ENCODE results near the gene LEFTY2. TPM values are rescaled to one million over a fixed set of nuclear protein-coding genes. Genes with fewer than 3 reads are reported as not detected.
"Not testable (repeated sequence)": the region's sequence is repeated elsewhere in the genome, so short reads cannot be mapped to it uniquely, and the experiment has no call there.

The LEFTY2 gene, protein sequence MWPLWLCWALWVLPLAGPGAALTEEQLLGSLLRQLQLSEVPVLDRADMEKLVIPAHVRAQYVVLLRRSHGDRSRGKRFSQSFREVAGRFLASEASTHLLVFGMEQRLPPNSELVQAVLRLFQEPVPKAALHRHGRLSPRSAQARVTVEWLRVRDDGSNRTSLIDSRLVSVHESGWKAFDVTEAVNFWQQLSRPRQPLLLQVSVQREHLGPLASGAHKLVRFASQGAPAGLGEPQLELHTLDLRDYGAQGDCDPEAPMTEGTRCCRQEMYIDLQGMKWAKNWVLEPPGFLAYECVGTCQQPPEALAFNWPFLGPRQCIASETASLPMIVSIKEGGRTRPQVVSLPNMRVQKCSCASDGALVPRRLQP
- 1 to 10 TPM in 3 of 4 donors, under 1 TPM in 1; 0.72 to 1.6 (median 1.1) TPM for polyA plus RNA-seq (ENCODE audit: insufficient read length in 4 of 4)

DNA sequence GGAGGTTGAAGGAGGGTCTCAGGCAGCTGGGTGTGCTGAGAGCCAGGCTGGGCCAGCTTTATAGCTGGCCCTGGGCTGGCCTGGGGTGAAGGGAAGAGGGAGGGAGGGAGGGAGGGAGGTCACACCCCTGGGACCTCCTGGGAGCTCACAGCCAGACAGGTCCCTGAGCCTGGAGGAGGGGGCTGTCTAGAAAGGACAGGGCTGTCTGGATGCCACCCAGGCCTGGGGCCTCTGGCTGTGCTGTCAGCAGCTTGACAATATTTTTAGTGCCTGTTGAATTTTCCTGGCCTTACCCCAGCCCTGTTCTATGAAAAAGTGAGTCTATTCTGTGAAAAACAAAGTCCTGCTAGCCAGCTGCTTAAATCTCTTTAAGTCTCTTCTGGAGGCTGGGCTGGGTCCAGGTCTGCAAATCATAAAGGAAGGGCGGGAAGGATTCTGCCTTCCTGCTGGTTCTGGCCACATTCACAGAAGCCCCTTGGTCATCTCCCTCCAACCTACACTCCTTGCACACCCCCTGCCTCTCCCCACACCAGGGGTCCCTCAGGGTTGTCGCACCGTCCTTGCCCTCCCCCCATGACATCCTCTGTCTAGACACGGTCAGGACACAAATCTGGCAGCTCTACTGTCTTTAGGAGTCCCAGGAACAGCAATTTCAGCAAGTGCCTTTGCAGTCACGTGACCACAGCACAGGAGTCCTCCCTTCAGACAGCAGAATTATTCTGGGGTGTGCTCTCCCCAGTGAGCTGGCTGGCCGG, at the start of gene LEFTY2:
Gene LEFTY2 (minus strand): TSS at position 34 of the 755 bp plus-strand sequence. CDS start 80 bp downstream, outside the sequence.
- no peak for DNase-seq (ENCODE audit: low read depth in 4 of 4, low spot score in 2 of 4)

DNA sequence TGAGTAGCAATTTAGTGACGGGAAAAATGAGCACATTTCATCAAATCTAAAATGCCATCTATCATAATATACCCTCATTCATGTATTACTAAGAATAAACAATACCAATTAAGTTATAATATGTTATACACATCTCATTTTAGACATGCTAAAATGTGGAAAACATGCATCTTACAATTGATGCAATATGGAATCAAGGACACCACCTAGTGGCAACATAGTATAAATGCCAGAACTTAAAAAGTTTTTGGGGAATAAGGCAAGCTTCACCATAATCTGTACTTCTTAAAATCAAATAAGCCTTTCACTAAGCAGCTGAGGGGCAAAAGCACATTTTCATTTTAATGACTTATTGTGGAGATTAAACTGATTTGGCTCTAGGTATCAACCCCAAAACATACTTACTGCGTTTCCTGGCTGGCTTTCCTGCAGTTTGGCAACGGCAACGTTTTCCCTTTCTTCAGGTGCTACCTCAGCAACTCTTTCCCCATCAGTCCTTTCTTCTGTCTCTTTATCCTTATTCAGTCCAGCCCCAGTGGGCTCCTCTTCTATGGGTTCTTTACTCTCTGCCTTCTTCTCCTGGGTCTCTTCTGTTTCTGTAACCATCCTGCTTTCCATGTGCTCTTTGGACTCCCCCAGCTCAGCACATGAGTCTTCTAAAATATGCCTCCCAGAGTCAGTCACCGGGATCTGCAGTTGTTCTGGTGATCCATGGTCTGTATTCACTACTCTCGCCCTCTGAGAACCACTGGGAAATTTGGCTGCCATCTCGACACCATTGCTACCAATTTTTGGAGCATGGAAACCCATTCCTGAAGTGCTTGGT, 46.7 kb upstream of the LEFTY2 start:
- DNase-seq (ENCODE audit: low read depth in 4 of 4, low spot score in 2 of 4), result no peak

DNA sequence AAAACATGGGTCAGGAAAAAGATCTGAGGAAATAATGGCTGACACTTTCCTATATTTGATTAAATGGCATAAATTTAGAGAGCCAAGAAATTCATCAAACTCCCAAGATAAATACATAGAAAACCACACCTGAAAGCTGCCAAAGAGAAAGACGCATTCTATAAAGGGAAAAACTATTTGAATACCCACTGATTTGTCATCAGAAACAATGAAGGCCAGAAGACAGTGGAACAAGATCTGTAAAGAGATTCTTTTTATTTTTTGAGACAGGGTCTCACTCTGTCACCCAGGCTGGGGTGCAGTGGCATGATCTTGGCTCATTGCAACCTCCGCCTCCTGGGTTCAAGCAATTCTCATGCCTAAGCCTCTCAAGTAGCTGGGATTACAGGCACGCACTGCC, 40.7 kb upstream of the LEFTY2 start:
- no peak for DNase-seq (ENCODE audit: low read depth in 4 of 4, low spot score in 2 of 4)

DNA sequence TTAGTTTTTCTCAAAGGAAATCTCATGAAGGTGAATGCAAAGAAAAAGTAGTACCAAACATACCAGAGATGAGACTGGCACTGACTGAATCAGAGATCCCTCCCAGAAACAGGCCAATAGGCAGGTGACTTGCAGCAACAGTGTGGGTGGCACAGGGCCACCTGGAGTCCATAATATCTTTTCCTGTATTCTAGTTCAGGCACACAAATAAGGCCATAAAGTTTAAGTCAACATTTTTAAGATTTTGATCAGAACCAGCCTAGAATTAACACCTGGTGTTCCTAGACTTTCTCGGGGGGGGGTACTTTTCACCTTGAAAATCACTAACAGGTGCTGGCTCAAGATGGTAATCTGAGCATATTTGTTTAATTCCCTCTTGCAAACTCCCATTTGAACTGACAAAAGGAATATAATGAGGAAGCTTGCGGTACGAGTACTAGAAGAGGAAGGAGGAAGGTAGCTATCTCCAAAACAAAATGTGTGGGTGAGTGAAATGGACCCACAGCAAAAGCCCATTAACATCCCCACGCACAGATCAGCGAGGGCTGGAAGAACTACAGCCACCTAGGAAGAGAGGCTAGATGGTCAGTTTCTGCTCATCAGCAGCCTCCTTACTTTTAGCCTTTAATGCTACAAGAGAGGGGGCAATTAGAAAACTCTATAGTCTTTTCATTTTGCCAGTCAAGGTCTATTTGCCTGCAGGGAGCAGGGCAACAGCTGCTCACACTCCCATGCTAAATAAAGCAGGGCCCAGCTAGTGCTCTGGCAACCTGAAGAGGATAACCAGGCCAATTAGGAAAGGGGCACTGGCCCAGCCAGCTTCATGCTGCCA, 39.2 kb upstream of the LEFTY2 start:
- no peak for DNase-seq (ENCODE audit: low read depth in 4 of 4, low spot score in 2 of 4)

DNA sequence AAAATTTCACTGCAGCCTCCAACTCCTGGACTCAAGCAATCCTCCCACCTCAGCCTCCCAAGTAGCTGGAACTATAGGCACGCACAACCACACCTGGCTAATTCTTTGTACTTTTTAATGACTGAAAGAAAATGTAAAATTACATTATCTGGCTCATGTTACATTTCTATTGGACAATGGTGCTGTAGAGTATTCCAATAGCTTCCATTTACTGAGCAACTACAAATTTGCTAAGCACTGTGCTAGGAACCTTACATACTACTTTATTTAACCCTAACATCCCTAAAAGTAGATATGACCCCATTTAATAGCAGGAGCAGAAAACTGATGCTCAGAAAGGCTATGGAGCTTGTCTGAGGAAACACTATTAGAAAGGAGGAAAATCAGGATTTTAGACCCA, 38.4 kb upstream of the LEFTY2 start:
- DNase-seq (ENCODE audit: low read depth in 4 of 4, low spot score in 2 of 4), result no peak

DNA sequence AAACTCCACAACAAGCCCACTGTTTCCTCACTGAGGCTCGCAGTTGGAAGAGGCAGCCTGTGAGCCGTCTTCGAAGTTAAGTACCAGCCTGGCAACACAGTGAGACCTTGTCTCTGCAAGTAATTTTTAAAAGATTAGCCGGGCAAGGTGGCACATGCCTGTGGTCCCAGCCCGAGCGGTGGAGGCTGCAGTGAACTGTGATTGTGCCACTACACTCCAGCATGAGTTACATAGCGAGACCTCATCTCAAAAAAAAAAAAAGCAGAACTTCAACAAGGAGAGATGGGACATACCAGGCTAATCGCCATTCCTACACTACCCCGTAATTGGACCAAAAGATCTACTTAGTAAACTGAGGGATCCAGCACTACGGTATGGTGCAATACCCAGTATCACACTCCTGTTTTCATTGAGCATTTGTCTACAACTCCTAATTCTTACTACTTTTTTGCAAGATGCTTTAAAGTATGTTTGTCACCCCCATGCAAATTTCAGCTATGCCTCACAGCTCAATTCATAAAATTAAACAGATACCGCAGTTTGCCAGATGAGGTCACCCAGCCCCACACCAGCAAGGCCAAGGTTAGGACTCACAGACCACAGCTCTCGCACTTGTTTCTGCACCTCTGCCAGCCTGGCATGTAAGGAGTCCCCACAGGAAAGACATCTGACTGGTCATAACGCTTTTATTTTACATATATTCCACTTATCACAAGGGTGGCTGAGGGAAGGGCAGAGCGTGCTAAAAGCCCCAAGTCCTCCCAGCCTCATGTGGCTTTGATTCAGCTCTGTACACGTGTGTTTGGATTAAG, 37.1 kb upstream of the LEFTY2 start:
- DNase-seq (ENCODE audit: low read depth in 4 of 4, low spot score in 2 of 4), result no peak

DNA sequence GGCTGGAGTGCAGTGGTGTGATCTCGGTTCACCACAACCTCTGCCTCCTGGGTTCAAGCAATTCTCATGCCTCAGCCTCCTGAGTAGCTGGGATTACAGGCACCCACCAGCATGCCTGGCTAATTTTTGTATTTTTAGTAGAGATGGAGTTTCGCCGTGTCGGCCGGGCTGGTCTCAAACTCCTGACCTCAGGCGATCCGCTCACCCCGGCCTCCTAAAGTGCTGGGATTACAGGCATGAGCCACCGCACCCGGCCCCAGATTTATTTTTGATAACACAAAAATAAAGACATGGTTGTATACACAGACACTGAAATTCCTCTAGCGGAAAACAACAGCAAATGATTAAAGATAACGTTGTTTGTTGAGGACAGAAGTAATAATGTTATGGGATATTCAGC, 34.1 kb upstream of the LEFTY2 start:
- DNase-seq (ENCODE audit: low read depth in 4 of 4, low spot score in 2 of 4), result not testable (repeated sequence)

DNA sequence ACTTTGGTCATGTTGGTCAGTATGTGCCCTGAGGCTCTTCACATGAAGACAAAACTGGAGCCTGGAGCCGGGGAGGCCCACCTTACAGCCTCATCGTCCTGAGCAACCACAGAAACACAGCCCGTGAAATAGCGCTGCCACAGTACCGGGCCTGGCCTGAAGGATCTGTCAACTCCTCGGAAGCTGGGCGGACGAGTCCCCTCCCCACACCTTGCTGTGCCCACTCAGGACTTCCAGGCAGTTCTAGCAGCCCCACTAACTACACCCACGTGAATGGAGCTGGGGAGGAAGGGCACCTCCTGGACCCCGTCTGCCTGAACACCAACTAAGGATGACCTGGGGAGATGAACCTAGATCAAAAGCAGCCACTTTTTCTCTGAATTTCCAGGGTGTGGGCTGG, 33.4 kb upstream of the LEFTY2 start:
- DNase-seq (ENCODE audit: low read depth in 4 of 4, low spot score in 2 of 4), result no peak

DNA sequence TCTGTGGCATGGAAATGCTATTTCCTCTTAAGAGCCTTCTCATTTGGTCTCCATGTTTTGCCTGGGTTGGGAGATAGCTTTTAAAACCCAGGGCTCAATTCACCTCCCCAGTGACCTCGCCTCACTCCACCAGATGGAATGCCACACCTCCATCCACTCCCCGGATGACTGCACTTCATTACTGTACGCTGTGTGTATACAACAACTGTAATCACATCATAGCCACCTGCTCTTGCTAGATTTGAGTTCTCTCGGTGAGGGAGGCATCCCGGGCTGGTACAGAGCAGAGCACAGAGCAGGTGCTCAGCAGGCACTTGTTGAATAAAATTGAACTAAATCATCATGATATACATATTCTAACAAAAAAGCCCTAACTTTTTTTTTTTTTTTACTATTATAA, 32.1 kb upstream of the LEFTY2 start:
- DNase-seq (ENCODE audit: low read depth in 4 of 4, low spot score in 2 of 4), result peak in 2 of 4 donors; percentile 11 to 56

DNA sequence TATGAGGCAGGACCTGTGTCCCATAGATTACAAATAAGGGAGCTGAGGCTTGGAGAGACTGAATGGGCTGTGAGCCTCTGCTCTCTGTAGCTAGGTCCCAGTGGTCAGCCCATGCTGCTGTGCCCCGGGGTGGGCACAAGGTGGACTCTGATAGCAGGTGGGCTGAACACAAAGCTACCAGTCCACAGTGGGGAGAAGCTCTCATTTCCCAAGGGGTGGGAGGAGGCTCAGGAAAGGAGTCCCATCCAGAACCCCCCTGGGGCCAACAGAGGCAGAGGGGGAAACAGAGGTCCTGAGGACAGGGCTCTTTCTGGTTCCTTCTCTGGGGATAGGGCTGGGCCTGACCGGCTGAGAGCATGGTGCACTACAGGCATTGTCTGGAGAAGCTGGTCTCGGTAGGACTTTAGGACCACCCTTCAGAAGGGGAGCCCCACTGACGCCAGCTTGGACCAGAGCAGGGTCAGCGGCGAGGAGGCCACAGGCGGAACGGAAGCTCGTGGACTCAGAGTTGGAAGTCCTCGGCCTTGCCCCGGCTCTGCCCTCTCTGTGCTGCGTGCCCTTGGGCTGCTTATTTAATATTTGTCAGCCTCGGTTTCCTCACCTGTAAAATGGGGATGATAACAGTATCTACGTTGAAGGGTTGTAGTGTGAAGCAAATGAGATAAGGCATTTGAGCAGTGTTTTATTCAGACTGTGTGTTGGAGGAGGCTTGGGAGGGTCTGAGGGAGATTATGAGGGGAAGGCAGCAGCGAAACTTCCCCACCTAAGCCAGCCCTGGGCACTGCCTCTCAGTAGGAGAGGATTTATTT, 31.5 kb upstream of the LEFTY2 start:
- DNase-seq (ENCODE audit: low read depth in 4 of 4, low spot score in 2 of 4), result no peak

DNA sequence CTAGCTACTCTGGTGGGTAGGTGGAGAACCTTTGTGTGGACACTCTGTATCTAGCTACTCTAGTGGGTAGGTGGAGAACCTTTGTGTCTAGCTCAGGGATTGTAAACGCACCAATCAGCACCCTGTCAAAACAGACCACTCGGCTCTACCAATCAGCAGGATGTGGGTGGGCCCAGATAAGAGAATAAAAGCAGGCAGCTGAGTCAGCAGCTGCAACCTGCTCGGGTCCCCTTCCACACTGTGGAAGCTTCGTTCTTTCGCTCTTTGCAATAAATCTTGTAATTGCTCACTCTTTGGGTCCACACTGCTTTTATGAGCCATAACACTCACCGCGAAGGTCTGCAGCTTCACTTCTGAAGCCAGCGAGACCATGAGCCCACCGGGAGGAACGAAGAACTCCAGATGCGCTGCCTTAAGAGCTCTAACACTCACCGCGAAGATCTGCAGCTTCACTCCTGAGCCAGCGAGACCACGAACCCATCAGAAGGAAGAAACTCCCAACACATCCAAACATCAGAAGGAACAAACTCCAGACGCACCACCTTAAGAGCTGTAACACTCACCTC, 29.7 kb upstream of the LEFTY2 start:
- not testable (repeated sequence) for DNase-seq (ENCODE audit: low read depth in 4 of 4, low spot score in 2 of 4)

DNA sequence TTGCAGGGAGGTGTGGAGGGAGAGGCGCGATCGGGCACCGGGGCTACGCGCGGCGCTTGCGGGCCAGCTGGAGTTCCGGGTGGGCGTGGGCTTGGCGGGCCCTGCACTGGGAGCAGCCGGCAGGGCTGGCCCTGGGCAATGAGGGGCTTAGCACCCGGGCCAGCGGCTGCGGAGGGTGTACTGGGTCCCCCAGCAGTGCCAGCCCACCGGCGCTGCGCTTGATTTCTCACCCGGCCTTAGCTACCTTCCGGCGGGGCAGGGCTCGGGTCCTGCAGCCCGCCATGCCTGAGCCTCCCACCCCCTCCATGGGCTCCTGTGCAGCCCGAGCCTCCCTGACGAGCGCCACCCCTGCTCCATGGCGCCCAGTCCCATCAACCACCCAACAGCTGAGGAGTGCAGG, 28.7 kb upstream of the LEFTY2 start:
- DNase-seq (ENCODE audit: low read depth in 4 of 4, low spot score in 2 of 4), result not testable (repeated sequence)

DNA sequence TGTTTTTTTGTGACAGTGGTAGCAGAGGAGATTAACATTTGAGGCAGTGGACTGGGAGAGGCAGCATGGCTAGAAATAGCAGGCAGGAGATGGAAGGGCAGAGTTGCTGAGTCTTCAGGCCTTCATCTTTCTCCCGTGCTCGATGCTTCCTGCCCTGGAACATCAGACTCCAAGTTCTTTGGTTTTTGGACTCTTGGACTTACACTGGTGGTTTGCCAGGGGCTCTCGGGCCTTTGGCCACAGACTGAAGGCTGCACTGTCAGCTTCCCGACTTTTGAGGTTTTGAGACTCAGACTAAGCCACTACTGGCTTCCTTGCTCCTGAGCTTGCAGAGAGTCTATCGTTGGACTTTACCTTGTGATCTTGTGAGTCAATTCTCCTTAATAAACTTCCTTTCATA, 24.2 kb upstream of the LEFTY2 start:
- DNase-seq (ENCODE audit: low read depth in 4 of 4, low spot score in 2 of 4), result no peak

DNA sequence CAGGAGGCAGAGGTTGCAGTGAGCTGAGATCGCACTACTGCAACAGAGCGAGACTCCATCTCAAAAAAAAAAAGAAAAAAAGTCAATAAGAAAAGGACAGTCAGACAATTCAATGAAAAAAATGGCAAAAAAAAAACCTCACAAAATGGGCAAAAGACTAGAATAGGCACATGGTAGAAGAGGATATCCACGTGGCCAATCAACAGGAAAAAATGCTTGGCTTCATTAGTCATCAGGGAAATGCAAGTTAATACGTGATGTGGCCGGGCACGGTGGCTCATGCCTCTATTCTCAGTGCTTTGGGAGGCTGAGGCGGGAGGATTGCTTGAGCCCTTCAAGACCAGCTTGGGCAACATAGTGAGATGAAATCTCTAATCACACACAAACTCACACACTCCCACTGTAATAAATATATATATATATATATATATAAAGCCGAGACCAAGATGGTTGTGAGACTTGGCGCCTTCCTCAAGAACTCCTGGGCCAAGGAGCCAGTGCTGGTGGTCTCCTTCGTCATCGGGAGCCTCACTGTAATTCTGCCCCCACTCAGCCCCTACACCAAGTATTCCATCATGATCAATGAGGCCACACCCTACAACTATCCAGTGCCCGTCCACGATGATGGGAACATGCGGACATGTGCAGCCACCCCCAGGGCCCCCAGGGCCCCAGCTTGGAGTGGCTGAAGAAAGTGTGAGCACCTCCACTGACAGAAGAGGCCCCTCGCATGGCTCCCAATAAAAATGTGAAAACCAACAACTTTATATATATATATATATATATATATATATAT, 22.9 kb upstream of the LEFTY2 start:
- DNase-seq (ENCODE audit: low read depth in 4 of 4, low spot score in 2 of 4), result no peak

DNA sequence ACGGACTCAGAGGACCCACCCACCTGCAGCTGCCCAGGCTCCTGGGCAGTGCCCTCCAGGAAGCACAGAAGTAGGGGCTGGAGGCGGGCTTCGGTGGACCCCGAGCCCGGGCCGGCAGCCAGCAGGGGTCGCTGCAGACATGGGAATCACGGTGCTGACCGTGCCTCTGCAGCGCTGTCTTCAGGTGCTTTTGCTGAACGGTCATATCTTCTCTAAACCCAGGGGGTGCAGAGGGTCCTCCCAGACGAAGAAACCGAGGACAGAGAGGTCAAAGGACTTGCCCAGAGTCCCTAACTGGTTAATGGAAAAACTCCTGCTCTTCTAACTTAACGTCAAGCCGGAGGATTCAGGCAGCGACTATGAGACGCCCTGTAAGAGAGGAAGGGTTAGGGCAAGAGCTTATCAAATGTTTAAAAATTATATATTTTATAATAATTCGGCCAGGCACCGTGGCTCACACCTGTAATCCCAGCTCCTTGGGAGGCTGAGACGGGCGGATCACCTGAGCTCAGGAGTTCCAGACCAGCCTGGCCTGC, 21.5 kb upstream of the LEFTY2 start:
- DNase-seq (ENCODE audit: low read depth in 4 of 4, low spot score in 2 of 4), result no peak

DNA sequence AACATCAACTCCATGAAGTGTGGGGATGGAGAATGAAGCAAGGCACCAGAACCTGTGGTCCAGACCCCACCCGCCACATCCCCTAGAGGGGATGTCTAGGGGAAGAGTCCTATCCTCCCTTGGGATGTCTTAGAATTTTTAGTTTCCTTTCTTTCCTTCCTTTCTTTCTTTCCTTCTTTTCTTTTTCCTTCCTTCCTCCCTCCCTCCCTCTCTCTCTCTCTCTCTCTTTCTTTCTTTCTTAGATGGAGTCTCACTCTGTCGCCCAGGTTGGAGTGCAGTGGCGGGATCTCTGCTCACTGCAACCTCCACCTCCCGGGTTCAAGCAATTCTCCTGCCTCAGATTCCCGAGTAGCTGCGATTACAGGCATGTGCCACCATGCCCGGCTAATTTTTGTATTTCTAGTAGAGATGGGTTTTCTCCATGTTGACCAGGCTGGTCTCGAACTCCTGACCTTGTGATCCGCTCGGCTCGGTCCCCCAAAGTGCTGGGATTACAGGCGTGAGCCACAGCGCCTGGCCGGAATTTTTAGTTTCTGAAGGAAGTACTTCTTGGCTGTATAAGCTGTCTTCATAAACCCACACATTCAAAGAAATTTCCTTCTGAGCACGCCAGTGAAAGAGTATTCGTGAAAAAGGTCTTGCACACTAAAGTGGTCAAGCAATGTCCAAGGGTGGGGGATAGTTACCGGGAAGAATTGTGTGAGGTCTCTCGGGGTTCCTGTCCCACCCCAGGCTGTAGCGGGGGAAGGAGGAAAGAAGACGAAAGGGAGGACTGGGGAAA, 20.8 kb upstream of the LEFTY2 start:
- DNase-seq (ENCODE audit: low read depth in 4 of 4, low spot score in 2 of 4), result no peak
